ENCODE data around the gene TBXA2R.

TBXA2R gene

DNA sequence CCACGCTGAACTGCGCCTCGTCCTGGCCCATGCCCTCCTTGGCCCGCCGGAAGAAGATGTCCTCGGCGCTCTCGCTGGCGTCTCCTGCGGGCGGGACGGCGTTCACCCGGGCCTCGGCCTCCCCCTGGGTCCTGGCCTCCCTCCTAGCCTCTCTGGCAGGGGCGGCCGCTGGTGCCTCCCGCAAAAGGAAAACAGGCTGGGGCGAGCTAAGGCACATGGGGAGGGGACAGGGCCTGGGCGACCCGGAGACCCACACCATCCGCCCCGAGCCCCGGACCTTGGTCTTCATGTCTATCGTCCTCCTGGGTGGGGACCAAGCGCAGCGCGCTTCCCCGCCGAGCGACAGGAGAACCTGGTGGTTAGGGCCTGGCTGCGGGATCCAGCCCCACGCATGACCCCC, 5.7 kb upstream of the TBXA2R start:
- no peak for DNase-seq
- Histone ChIP-seq H3K36me3 (peaks cover 26% of the 10 kb centered on the region), H3K9me3 (ENCODE audit: severe bottlenecking) (no peaks in the 10 kb centered on the region), H3K27ac (no peak overlapping the region), H3K27me3 (ENCODE audit: insufficient read depth, low read depth, severe bottlenecking) (no peaks in the 10 kb centered on the region), H3K4me3 (ENCODE audit: low read depth, low read length) (no peak overlapping the region)
- TF ChIP-seq, protein P1, sequence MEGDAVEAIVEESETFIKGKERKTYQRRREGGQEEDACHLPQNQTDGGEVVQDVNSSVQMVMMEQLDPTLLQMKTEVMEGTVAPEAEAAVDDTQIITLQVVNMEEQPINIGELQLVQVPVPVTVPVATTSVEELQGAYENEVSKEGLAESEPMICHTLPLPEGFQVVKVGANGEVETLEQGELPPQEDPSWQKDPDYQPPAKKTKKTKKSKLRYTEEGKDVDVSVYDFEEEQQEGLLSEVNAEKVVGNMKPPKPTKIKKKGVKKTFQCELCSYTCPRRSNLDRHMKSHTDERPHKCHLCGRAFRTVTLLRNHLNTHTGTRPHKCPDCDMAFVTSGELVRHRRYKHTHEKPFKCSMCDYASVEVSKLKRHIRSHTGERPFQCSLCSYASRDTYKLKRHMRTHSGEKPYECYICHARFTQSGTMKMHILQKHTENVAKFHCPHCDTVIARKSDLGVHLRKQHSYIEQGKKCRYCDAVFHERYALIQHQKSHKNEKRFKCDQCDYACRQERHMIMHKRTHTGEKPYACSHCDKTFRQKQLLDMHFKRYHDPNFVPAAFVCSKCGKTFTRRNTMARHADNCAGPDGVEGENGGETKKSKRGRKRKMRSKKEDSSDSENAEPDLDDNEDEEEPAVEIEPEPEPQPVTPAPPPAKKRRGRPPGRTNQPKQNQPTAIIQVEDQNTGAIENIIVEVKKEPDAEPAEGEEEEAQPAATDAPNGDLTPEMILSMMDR (IDR thresholded peaks at IDR 0.05; ENCODE audit: low read depth, low read length): no peak

DNA sequence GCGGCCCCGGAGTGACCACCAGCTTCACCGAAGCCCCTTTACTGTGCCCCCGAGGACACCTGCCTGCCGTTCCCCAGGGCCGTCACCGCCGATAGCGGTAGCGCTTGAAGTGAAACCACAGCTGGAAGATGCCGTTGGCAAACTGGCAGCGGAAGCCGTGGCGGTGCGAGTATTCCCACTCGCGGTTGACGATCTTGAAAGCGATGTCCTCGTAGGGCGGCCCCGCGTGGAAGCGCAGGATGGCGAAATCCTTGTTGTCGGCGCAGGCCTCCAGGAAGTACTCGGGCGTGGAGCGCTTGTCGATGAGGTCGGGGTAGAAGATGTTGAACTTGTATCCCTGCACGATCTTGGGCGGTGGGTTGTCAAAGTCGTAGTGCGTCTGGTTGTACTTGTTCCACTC, 5.2 kb upstream of the TBXA2R start:
- H3K36me3 ChIP-seq: peaks cover 23% of the 10 kb centered on the region
- no peak for DNase-seq
- H3K27me3 ChIP-seq (ENCODE audit: insufficient read depth, low read depth, severe bottlenecking): no peaks in the 10 kb centered on the region
- H3K27ac ChIP-seq: no peak overlapping the region
- TF ChIP-seq, protein P1 (IDR thresholded peaks at IDR 0.05; ENCODE audit: low read depth, low read length): no peak
- H3K9me3 ChIP-seq (ENCODE audit: severe bottlenecking): no peaks in the 10 kb centered on the region
- H3K4me3 ChIP-seq (ENCODE audit: low read depth, low read length): no peak overlapping the region

DNA sequence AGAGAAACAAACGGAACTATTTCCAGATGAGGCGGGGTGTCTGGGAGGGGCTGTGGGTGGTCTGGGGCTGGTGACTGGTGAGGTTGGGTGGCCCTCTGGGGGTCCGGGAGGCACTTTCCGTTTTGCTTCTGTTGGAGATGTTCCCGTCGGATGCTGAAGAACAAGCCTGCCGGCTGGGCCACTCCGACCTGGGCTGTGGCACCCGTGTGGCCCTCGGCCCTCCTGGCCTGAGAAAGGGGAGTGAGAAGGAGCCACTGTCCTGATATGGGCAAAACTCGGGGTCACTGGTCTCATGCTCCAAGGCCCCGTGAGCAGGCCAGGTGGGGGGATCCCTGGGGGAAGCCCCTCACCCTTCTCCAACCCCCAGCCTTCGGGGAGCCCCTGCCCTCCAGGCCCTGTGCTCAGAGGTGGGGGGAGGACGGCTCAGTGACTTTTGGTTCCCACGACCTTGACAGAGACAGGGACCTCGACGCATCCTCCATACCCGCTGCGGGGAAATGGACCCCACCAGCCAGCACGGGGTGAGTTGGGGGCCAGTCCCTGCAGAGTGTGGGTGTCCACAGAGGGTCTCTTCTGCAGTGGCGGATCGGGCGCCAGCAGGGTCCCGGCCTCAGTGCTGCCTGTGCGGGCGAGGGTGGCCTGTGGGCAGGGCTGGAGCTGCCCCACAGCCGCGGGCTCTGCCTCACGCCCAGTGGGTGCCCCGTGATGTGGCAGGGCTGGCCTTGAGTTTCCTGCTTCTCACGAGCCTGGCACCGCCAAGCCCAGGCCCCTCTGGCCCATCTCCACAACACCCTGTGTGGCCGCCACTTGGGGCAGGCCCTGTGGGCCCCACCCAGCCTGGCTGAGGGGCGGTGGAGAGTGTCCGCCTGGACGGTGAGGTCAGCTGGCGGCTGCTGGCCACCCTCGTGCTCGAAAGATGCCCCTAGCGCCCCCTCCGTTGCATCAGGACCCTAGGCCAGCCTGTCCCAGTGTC, 4.4 kb upstream of the TBXA2R start:
- Histone ChIP-seq H3K9me3 (ENCODE audit: severe bottlenecking) (no peaks in the 10 kb centered on the region), H3K4me3 (ENCODE audit: low read depth, low read length) (no peak overlapping the region), H3K27me3 (ENCODE audit: insufficient read depth, low read depth, severe bottlenecking) (no peaks in the 10 kb centered on the region), H3K36me3 (peaks cover 20% of the 10 kb centered on the region), H3K27ac (no peak overlapping the region)
- TF ChIP-seq, protein P1 (IDR thresholded peaks at IDR 0.05; ENCODE audit: low read depth, low read length): no peak
- DNase-seq: no peak

DNA sequence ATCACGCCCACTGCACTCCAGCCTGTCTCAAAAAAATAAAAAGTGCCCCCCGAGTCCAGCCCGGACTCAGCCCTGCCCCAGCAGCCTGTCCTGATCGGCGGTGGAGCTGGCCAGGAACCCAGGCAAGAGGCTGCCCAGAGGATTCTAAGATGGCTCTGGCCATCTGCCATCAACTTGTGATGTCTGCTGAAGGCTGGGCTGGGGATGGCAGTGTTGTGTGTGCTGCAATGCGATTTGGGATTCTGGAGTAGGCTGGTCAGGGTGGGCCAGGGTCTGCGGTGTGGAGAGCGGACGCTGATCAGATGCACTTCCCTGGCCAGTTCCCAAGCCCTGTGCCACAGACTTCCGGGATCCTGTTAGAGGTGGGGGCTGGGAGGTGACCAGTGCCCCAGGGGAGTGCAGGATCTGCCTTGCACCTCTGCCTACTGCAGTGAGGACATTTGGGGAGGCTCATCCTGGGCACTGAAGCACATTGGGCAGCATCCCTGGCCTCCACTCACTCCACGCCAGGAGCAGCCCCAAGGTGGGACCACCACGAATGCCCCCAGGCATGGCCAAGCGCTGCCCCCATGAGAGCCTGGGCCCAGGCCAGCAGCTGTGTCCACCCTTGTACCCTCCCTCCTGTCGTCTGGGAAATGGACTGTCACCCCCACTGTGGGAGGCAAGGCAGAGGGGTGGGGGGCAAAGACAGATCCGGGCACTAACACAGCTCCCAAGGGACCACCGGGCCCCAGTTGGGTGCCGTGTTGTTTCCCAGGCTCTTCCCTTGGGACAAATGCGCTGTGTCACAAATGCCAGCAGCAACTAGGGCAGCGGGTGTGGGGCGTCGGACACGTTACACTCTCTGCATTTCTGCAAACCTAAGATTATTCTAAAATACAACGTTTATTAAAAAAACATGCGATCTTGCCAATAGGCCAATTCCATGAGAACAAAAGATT, 3.4 kb upstream of the TBXA2R start:
- TF ChIP-seq, protein P1 (IDR thresholded peaks at IDR 0.05; ENCODE audit: low read depth, low read length): no peak
- H3K9me3 ChIP-seq (ENCODE audit: severe bottlenecking): no peaks in the 10 kb centered on the region
- H3K36me3 ChIP-seq: peaks cover 20% of the 10 kb centered on the region
- H3K27ac ChIP-seq: no peak overlapping the region
- H3K4me3 ChIP-seq (ENCODE audit: low read depth, low read length): no peak overlapping the region
- H3K27me3 ChIP-seq (ENCODE audit: insufficient read depth, low read depth, severe bottlenecking): no peaks in the 10 kb centered on the region
- DNase-seq: no peak

DNA sequence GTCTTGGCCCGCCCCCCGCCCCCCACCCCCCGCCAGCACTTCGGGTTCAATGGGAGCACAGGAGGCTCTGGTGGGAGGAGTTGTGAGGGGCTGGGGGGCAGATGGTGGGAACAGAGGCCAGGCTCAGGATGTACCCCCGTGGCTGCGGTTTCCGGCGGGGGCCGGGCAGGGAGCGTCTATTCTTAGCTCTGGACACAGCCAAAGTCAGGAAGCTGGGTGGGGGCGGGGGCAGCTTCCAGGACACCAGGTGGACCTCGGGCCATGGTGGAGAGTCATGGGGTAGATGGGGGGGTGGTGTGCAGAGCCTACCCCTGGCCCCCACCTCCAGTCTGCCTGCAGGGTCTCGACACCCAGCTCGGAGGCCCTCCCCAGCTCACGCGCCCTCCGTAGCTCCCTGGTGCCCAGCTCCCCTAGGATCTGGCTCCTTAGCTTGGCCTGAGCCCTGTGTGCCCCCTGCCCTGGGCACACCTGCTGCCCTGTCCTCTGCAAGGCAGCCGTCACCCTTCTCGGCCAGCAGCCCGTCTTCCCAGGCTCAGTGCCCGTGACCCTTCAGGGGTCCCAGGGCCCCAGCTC, 2.2 kb upstream of the TBXA2R start:
- H3K36me3 ChIP-seq: peaks cover 20% of the 10 kb centered on the region
- TF ChIP-seq, protein P1 (IDR thresholded peaks at IDR 0.05; ENCODE audit: low read depth, low read length): no peak
- DNase-seq: no peak
- H3K27me3 ChIP-seq (ENCODE audit: insufficient read depth, low read depth, severe bottlenecking): no peaks in the 10 kb centered on the region
- no peaks in the 10 kb centered on the region for H3K9me3 ChIP-seq (ENCODE audit: severe bottlenecking)
- no peak overlapping the region for H3K4me3 ChIP-seq (ENCODE audit: low read depth, low read length)
- H3K27ac ChIP-seq: no peak overlapping the region

All from WERI-Rb-1 (cell line).